Stimulated activated memory B cell treated with anti-CD40 and anti-IgM and Interleukin-4, amounts not matched to agents 10 μg/mL and 1 μg/mL and 100 μg/mL, for 72 hours (primary cell): Measurements from ENCODE around the gene SYT7.

Experiments
- ATAC-seq: fragments of 150-1000 bp; cut with Tn5 transposase; 2 replicates; pipeline ENCODE4 v1.10.0; 2021
- H3K27ac Mint-ChIP-seq: one replicate; pipeline ENCODE4 v1.8.0; 2022; ENCODE audit warnings: mild to moderate bottlenecking, mixed read lengths
- H3K27me3 Mint-ChIP-seq: one replicate; pipeline ENCODE4 v1.8.0; 2022; ENCODE audit warnings: mixed read lengths
- H3K36me3 Mint-ChIP-seq: one replicate; pipeline ENCODE4 v1.8.0; 2022; ENCODE audit warnings: mixed read lengths
- H3K4me1 Mint-ChIP-seq: one replicate; pipeline ENCODE4 v1.8.0; 2022; ENCODE audit warnings: mixed read lengths
- H3K4me3 Mint-ChIP-seq: one replicate; pipeline ENCODE4 v1.8.0; 2022; ENCODE audit warnings: mild to moderate bottlenecking, moderate library complexity, mixed read lengths
- H3K9me3 Mint-ChIP-seq: one replicate; pipeline ENCODE4 v1.8.0; 2022; ENCODE audit warnings: mixed read lengths

The SYT7 gene

DNA sequence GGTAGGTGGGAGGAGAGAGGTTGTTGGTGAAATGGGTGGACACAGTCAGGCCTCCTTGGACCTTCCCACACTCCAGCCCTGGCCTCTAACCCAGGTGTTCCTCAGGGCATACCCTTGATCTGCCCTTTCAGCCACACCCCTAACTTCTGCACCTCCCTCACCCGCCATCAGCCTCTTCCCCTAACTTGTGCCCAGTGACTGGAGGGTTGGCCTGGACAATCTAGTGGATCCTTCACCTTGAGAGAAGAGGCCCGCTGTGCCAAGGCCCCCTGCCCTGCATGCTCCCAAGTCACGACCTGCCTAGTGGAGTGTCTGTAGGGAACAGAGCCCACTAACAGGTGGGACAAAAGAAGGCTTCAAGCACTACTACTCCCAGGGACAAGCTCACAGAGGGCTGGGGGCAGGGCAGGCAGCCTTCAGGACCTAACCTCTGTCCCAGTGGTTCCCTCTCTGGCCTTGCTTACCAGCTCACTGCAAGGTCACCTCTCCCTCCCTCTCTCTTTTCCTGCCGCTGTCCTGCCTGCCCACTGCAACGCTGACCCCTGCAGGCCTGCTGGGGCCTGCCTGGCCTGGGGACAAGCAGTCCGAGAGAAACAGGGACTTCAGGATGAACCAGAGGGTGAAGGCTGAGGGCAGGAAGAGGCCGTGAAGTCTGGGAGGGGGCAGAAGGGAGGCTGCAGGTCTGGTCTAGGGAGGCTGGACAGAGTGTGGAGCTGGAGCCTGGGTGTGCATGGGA, 3.3 kb downstream of the SYT7 start:
- peaks cover 77% of the 10 kb centered on the region for H3K27me3 Mint-ChIP-seq
- no peak overlapping the region for H3K4me3 Mint-ChIP-seq
- no peak for ATAC-seq
- H3K27ac Mint-ChIP-seq: no peak overlapping the region
- no peaks in the 10 kb centered on the region for H3K9me3 Mint-ChIP-seq
- peaks cover 19% of the 10 kb centered on the region for H3K4me1 Mint-ChIP-seq
- H3K36me3 Mint-ChIP-seq: no peaks in the 10 kb centered on the region

- Mint-ChIP-seq H3K27ac (no peak overlapping the region), H3K4me3 (no peak overlapping the region), H3K27me3 (peaks cover 77% of the 10 kb centered on the region), H3K9me3 (no peaks in the 10 kb centered on the region), H3K4me1 (peaks cover 8% of the 10 kb centered on the region), H3K36me3 (no peaks in the 10 kb centered on the region)
- no peak for ATAC-seq
Observed at GRCh38 chr11:61575886-61576861, 4.7 kb downstream of the SYT7 start.

- Mint-ChIP-seq H3K4me1 (peaks cover 4% of the 10 kb centered on the region), H3K36me3 (no peaks in the 10 kb centered on the region), H3K9me3 (no peaks in the 10 kb centered on the region), H3K27ac (no peak overlapping the region), H3K27me3 (peaks cover 81% of the 10 kb centered on the region), H3K4me3 (no peak overlapping the region)
- no peak for ATAC-seq
Observed at GRCh38 chr11:61574611-61575010, 6.3 kb downstream of the SYT7 start.

DNA sequence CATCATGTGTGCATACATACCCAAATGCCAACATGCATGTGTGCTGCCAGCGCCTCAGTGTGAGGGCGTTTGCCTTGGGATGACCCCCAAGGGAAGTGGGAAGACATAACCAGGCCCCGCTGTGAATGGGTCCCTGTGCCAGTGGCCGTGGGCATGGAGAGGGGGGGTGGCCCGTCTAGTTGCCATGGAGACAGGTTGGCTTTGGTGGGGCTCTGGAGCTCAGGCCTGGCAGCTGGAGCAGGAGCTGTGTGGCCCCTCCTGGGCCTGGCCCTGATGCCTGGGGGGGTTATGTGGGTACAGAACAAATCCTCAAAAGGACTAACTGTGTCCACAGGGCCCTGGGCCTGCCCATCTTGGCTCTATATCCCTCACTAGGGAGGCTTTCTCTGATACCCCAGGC, 8.0 kb downstream of the SYT7 start:
- H3K9me3 Mint-ChIP-seq: no peaks in the 10 kb centered on the region

GRCh38 chr11:61571869-61572268, 9.0 kb downstream of the SYT7 start:
- H3K4me3 Mint-ChIP-seq: no peak overlapping the region
- ATAC-seq: no peak
- no peaks in the 10 kb centered on the region for H3K9me3 Mint-ChIP-seq
- H3K36me3 Mint-ChIP-seq: no peaks in the 10 kb centered on the region
- H3K4me1 Mint-ChIP-seq: no peaks in the 10 kb centered on the region
- H3K27ac Mint-ChIP-seq: no peak overlapping the region
- H3K27me3 Mint-ChIP-seq: peaks cover 81% of the 10 kb centered on the region

More for the DNA sequence above, 8.0 kb downstream of the SYT7 start:
- no peak overlapping the region for H3K4me3 Mint-ChIP-seq
- H3K27ac Mint-ChIP-seq: no peak overlapping the region
- H3K4me1 Mint-ChIP-seq: no peaks in the 10 kb centered on the region
- no peaks in the 10 kb centered on the region for H3K36me3 Mint-ChIP-seq
- ATAC-seq: no peak
- H3K27me3 Mint-ChIP-seq: peaks cover 81% of the 10 kb centered on the region

DNA sequence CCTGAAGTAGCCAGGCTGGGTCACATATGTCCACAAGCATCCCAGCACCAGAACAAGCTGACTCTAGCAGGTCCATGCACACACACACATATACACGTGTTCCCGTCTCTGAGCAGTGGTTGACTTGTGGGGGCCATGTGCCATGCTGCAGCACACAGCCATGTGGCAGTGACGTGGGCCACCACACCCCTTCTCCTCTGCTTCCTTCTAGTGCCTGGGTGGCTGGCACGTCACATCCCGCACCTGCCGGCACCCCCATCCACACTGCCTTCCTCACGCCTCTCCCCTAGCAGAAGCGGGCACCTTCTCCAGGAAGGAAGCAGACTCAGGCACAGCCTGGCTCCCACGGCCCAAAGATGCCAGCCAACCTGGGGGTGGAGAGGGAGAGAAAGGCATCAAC, 9.5 kb downstream of the SYT7 start:
- no peaks in the 10 kb centered on the region for H3K9me3 Mint-ChIP-seq
- H3K4me1 Mint-ChIP-seq: no peaks in the 10 kb centered on the region
- H3K36me3 Mint-ChIP-seq: no peaks in the 10 kb centered on the region
- no peak overlapping the region for H3K27ac Mint-ChIP-seq
- no peak overlapping the region for H3K4me3 Mint-ChIP-seq
- no peak for ATAC-seq
- H3K27me3 Mint-ChIP-seq: peaks cover 83% of the 10 kb centered on the region

GRCh38 chr11:61569701-61570100, 11.2 kb downstream of the SYT7 start:
- no peak overlapping the region for H3K27ac Mint-ChIP-seq
- H3K4me1 Mint-ChIP-seq: no peaks in the 10 kb centered on the region
- no peaks in the 10 kb centered on the region for H3K9me3 Mint-ChIP-seq
- no peak overlapping the region for H3K4me3 Mint-ChIP-seq
- H3K36me3 Mint-ChIP-seq: no peaks in the 10 kb centered on the region
- no peak for ATAC-seq
- H3K27me3 Mint-ChIP-seq: peaks cover 92% of the 10 kb centered on the region

DNA sequence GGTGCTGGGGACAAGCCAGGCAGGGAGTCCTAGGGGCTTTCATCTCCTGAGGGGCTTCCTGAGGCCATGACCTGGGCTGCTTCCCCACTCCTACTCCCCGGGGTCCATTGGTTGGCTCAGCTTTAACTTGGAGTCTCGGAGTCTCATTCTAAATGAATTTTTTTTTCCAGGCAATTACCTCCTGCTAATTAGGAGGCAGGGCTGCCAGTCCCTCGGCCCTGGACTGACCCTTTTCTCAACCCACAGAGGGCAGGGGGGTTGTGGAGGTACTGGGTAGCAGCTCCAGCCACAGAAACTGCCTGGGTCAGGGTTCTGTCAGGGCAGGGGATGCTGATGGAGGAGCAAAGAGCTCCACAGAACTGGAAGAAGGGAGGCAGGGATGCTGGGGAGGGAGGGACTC, 11.9 kb downstream of the SYT7 start:
- Mint-ChIP-seq H3K27me3 (peaks cover 94% of the 10 kb centered on the region), H3K36me3 (no peaks in the 10 kb centered on the region), H3K4me3 (no peak overlapping the region), H3K9me3 (no peaks in the 10 kb centered on the region), H3K27ac (no peak overlapping the region), H3K4me1 (no peaks in the 10 kb centered on the region)
- no peak for ATAC-seq

GRCh38 chr11:61567286-61568061, 13.4 kb downstream of the SYT7 start:
- H3K4me1 Mint-ChIP-seq: no peaks in the 10 kb centered on the region
- no peaks in the 10 kb centered on the region for H3K36me3 Mint-ChIP-seq
- peak; percentile 27 for ATAC-seq
- H3K9me3 Mint-ChIP-seq: no peaks in the 10 kb centered on the region
- H3K4me3 Mint-ChIP-seq: no peak overlapping the region
- peaks cover 94% of the 10 kb centered on the region for H3K27me3 Mint-ChIP-seq
- H3K27ac Mint-ChIP-seq: no peak overlapping the region

DNA sequence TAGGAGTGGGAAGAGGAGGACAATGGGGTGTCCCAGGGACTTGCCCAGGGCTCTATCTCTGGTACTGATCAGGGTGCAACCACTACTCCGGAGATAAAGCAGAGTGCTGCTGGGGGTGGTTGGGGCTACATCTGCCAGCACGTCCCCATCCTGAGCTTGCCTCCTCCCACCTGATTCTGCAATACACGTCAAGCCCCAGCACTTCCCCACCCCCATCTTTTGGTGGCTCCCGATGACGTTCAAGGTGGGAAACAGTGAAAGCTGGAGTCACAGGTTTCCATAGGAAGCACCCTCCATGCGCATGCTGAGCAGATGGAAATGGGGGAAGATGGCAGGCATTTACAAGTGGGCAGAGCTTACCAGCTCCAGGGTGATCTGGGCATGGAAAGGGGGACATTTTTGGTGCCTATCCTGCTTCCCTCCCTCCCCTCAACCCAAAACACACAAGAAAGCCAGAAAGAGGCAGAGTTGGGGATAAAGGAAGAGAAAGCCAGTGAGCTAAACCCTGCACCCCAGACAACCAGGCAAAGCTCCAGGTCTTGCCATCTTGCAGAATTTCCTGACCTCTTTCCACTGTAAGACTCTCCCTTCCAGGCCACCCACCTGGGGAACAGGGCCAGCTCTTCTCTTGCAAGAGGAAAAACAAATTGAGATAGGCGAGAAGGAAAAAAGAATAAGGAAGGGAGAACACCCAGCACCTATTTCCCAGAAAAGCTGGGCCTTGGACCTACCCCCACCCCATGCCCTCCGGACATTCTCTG, 15.8 kb downstream of the SYT7 start:
- Mint-ChIP-seq H3K4me3 (no peak overlapping the region), H3K9me3 (no peaks in the 10 kb centered on the region), H3K27me3 (peaks cover 91% of the 10 kb centered on the region), H3K27ac (no peak overlapping the region), H3K4me1 (no peaks in the 10 kb centered on the region), H3K36me3 (no peaks in the 10 kb centered on the region)
- no peak for ATAC-seq

DNA sequence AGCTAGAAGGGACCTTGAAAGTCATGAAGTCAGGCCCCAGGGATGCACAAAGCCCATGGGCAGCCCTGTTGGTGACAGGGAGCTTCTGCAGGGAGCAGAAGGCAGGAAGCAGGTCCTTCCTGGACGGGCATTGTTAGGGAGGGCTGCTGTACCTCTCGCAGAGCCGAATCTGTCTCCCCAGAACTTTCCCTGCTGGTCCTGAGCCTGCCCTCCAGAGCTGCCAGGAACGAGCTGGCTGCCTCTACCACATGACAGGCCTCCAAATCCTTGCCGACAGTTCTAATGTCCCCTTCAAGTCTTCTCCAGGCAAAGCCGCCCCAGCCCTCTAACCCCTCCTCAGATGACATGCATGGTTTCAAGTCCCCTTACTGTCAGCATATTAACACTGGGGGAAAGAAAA, 20.1 kb downstream of the SYT7 start:
- no peak for ATAC-seq
- no peaks in the 10 kb centered on the region for H3K36me3 Mint-ChIP-seq
- H3K4me3 Mint-ChIP-seq: no peak overlapping the region
- H3K27ac Mint-ChIP-seq: no peak overlapping the region
- H3K4me1 Mint-ChIP-seq: no peaks in the 10 kb centered on the region
- peaks cover 87% of the 10 kb centered on the region for H3K27me3 Mint-ChIP-seq
- H3K9me3 Mint-ChIP-seq: no peaks in the 10 kb centered on the region

GRCh38 chr11:61556621-61557020, 24.3 kb downstream of the SYT7 start:
- Mint-ChIP-seq H3K27me3 (peaks cover 87% of the 10 kb centered on the region), H3K27ac (no peak overlapping the region), H3K4me3 (no peak overlapping the region), H3K9me3 (no peaks in the 10 kb centered on the region), H3K36me3 (no peaks in the 10 kb centered on the region), H3K4me1 (no peaks in the 10 kb centered on the region)
- ATAC-seq: no peak

GRCh38 chr11:61555978-61556377, 24.9 kb downstream of the SYT7 start:
- no peak for ATAC-seq
- Mint-ChIP-seq H3K27ac (no peak overlapping the region), H3K4me1 (peaks cover 4% of the 10 kb centered on the region), H3K4me3 (no peak overlapping the region), H3K27me3 (peaks cover 88% of the 10 kb centered on the region), H3K36me3 (no peaks in the 10 kb centered on the region), H3K9me3 (no peaks in the 10 kb centered on the region)

- ATAC-seq: no peak
- no peaks in the 10 kb centered on the region for H3K36me3 Mint-ChIP-seq
- H3K4me1 Mint-ChIP-seq: peaks cover 10% of the 10 kb centered on the region
- no peak overlapping the region for H3K4me3 Mint-ChIP-seq
- peaks cover 90% of the 10 kb centered on the region for H3K27me3 Mint-ChIP-seq
- H3K27ac Mint-ChIP-seq: no peak overlapping the region
- H3K9me3 Mint-ChIP-seq: no peaks in the 10 kb centered on the region
Observed at GRCh38 chr11:61555051-61555969, 25.6 kb downstream of the SYT7 start.
